ENCODE results near the gene REX1BD. TPM values are rescaled to one million over a fixed set of nuclear protein-coding genes. Genes with fewer than 3 reads are reported as not detected.

Gene REX1BD
- total RNA-seq, 1 experiment from 2014 or later: 44.8 TPM

- peak overlapping the region; percentile 68 for H3K4me2 ChIP-seq
- ChIA-PET POLR2A (ENCODE audit: unreplicated experiment) (interaction anchor here (0.6 kb wide), 2 partner anchors 16 to 277 kb away, joined by 7 to 16 read pairs; no protein-coding TSS in a partner anchor), CTCF (interaction anchor here (0.5 kb wide), 1 partner anchor 234 kb away, joined by 13 read pairs; no protein-coding TSS in a partner anchor)
- intact Hi-C loops (cut with micrococcal nuclease; ENCODE audit: unreplicated experiment): no loop called here
- no peaks in the 10 kb centered on the region for H3K9me3 ChIP-seq (ENCODE audit: insufficient read depth, low read depth)
- H3K27me3 ChIP-seq (ENCODE audit: insufficient read depth, low read depth): peaks cover 90% of the 10 kb centered on the region
- no peak overlapping the region for H2AFZ ChIP-seq
- no TSS peak for BruUV-seq (replicated peaks)
- peaks cover 30% of the 10 kb centered on the region; the same call in 1 of the 2 replicates for H3F3A ChIP-seq (ENCODE audit: insufficient read depth, low read depth)
- peaks cover 26% of the 10 kb centered on the region for H3K4me1 ChIP-seq (replicated peaks; ENCODE audit: insufficient read depth)
- peak overlapping the region; percentile 34; the same call in 1 of the 2 replicates for H3K4me3 ChIP-seq
- H3K79me2 ChIP-seq (ENCODE audit: low read depth): no peaks in the 10 kb centered on the region
- DNase-seq: peak in 1 of 2 experiments; percentile 25
- H4K20me1 ChIP-seq (ENCODE audit: insufficient read depth): no peaks in the 10 kb centered on the region
- no peak for TF ChIP-seq CTCF (conservative IDR thresholded peaks at IDR 0.05)
- TF ChIP-seq EZH2 (IDR thresholded peaks at IDR 0.05; ENCODE audit: low read depth): no peak
- H3K27ac ChIP-seq: no peak overlapping the region
- no peaks in the 10 kb centered on the region for H3K36me3 ChIP-seq (ENCODE audit: low read depth)
- no peaks in the 10 kb centered on the region for H3K9me2 ChIP-seq (ENCODE audit: insufficient read depth)
These were observed 21.6 kb downstream of the REX1BD start for GRCh38 chr19:18610245-18610555.

- no peaks in the 10 kb centered on the region for H3K79me2 ChIP-seq (ENCODE audit: low read depth)
- BruUV-seq (replicated peaks): no TSS peak
- H3K4me2 ChIP-seq: peak overlapping the region; percentile 68
- ChIA-PET CTCF (no interaction called here), POLR2A (ENCODE audit: unreplicated experiment) (interaction anchor here (0.6 kb wide), 2 partner anchors 17 to 277 kb away, joined by 7 to 16 read pairs; no protein-coding TSS in a partner anchor)
- intact Hi-C loops (cut with micrococcal nuclease; ENCODE audit: unreplicated experiment): no loop called here
- H3K27ac ChIP-seq: no peak overlapping the region
- H2AFZ ChIP-seq: no peak overlapping the region
- H3K4me3 ChIP-seq: peak overlapping the region; percentile 34; the same call in 1 of the 2 replicates
- peaks cover 26% of the 10 kb centered on the region for H3K4me1 ChIP-seq (replicated peaks; ENCODE audit: insufficient read depth)
- DNase-seq: no peak
- H3F3A ChIP-seq (ENCODE audit: insufficient read depth, low read depth): peaks cover 27% of the 10 kb centered on the region; the same call in 1 of the 2 replicates
- H4K20me1 ChIP-seq (ENCODE audit: insufficient read depth): no peaks in the 10 kb centered on the region
- no peaks in the 10 kb centered on the region for H3K9me3 ChIP-seq (ENCODE audit: insufficient read depth, low read depth)
- H3K27me3 ChIP-seq (ENCODE audit: insufficient read depth, low read depth): peaks cover 90% of the 10 kb centered on the region
- TF ChIP-seq CTCF (conservative IDR thresholded peaks at IDR 0.05) (no peak), EZH2 (IDR thresholded peaks at IDR 0.05; ENCODE audit: low read depth) (peak; percentile 97; the same call in 1 of the 2 replicates)
- no peaks in the 10 kb centered on the region for H3K9me2 ChIP-seq (ENCODE audit: insufficient read depth)
- H3K36me3 ChIP-seq (ENCODE audit: low read depth): no peaks in the 10 kb centered on the region
These were observed 22.1 kb downstream of the REX1BD start for GRCh38 chr19:18610556-18611326.

GRCh38 chr19:18611327-18612050 is 22.9 kb downstream of the REX1BD start:
- POLR2A ChIA-PET (ENCODE audit: unreplicated experiment): no interaction called here
- no peaks in the 10 kb centered on the region for H4K20me1 ChIP-seq (ENCODE audit: insufficient read depth)
- H3K79me2 ChIP-seq (ENCODE audit: low read depth): no peaks in the 10 kb centered on the region
- H3K4me3 ChIP-seq: no peak overlapping the region
- intact Hi-C loops (cut with micrococcal nuclease; ENCODE audit: unreplicated experiment): no loop called here
- peak overlapping the region; percentile 68 for H3K4me2 ChIP-seq
- peaks cover 26% of the 10 kb centered on the region for H3K4me1 ChIP-seq (replicated peaks; ENCODE audit: insufficient read depth)
- CTCF ChIA-PET: no interaction called here
- no peak overlapping the region for H2AFZ ChIP-seq
- no peaks in the 10 kb centered on the region for H3K36me3 ChIP-seq (ENCODE audit: low read depth)
- H3F3A ChIP-seq (ENCODE audit: insufficient read depth, low read depth): peaks cover 27% of the 10 kb centered on the region; the same call in 1 of the 2 replicates
- H3K27me3 ChIP-seq (ENCODE audit: insufficient read depth, low read depth): peaks cover 88% of the 10 kb centered on the region
- TF ChIP-seq EZH2 (IDR thresholded peaks at IDR 0.05; ENCODE audit: low read depth) (peak; percentile 3), CTCF (conservative IDR thresholded peaks at IDR 0.05) (no peak)
- DNase-seq: no peak
- no TSS peak for BruUV-seq (replicated peaks)
- H3K9me2 ChIP-seq (ENCODE audit: insufficient read depth): no peaks in the 10 kb centered on the region
- no peaks in the 10 kb centered on the region for H3K9me3 ChIP-seq (ENCODE audit: insufficient read depth, low read depth)
- no peak overlapping the region for H3K27ac ChIP-seq
